Breast epithelium (tissue), 4 donors: ENCODE measurements around the gene MESD. TPM values are rescaled to one million over a fixed set of nuclear protein-coding genes. Genes with fewer than 3 reads are reported as not detected.

Experiments
- DNase-seq, 2 donors: peaks; one replicate each; pipeline ENCODE4 v3.0.0-alpha.2; 2019; ENCODE audit warnings: low spot score in 2 of 2
- H3K27ac ChIP-seq, 2 donors: fragments of 200-600 bp; sonication (generic) in 1 of 2; one replicate each; pipeline ENCODE4 v1.5.1; 2016 to 2019; ENCODE audit warnings: mild to moderate bottlenecking in 1 of 2
- H3K27me3 ChIP-seq, 2 donors: fragments of 200-600 bp; sonication (generic) in 1 of 2; one replicate each; pipeline versions ENCODE4 v1.5.1 to v1.6.0; 2017 to 2019; ENCODE audit warnings: control low read depth in 1 of 2, mild to moderate bottlenecking in 1 of 2
- H3K36me3 ChIP-seq: fragments of 200-600 bp; one replicate; pipeline ENCODE4 v1.5.1; 2019
- H3K4me1 ChIP-seq, 2 donors: fragments of 200-600 bp; sonication (generic); one replicate each; pipeline ENCODE4 v1.5.1; 2016 to 2019; ENCODE audit warnings: control low read depth in 1 of 2
- H3K4me3 ChIP-seq, 3 donors: fragments of 200-600 bp; sonication (generic); 1 replicate in 2 of 3; 2 replicates in 1 of 3; pipeline ENCODE4 v1.5.1; 2016 to 2019; ENCODE audit warnings: mild to moderate bottlenecking in 3 of 3, moderate library complexity in 2 of 3
- H3K9me3 ChIP-seq, 2 donors: fragments of 200-600 bp; sonication (generic) in 1 of 2; one replicate each; pipeline ENCODE4 v1.5.1; 2016 to 2019; ENCODE audit warnings: control low read depth in 1 of 2
- POLR2A ChIP-seq: fragments of 450-650 bp; IDR thresholded peaks from one replicate; pipeline ENCODE4 v1.6.1; 2016; ENCODE audit warnings: antibody characterized with exemption, mild to moderate bottlenecking, moderate library complexity
- POLR2AphosphoS5 ChIP-seq, 3 donors: sonication (generic); formaldehyde crosslinking; IDR thresholded peaks; one replicate each; pipeline ENCODE4 v1.6.1; 2017; ENCODE audit warnings: antibody characterized with exemption in 3 of 3
- intact Hi-C: fragments of 100-400 bp; cut with DNase I; formaldehyde crosslinking; loops from one replicate; pipeline ENCODE4 v1.15.1; 2023; ENCODE audit warnings: low total_unique reads
- total RNA-seq, 3 donors: library from RNA; depleted of rRNA; stranded (reverse); fragments of >200 nt; gene quantifications; one replicate each; pipeline ENCODE4 v1.1.0, GENCODE V29; 2016
- TF ChIP-seq, protein P1 (sequence below), 3 donors: fragments of 450-650 bp; IDR thresholded peaks; one replicate each; pipeline ENCODE4 v1.5.1; 2016 to 2017; ENCODE audit warnings: antibody characterized with exemption in 3 of 3, mild to moderate bottlenecking in 3 of 3, moderate library complexity in 3 of 3

The MESD gene
- total RNA-seq, 3 donors from 2014 or later: 17.1 to 32.9 (median 27.2) TPM

- H3K4me1 ChIP-seq: no peaks in the 10 kb centered on the region
- no peak for DNase-seq
- no peak overlapping the region for H3K4me3 ChIP-seq
- no peaks in the 10 kb centered on the region for H3K9me3 ChIP-seq
- no peaks in the 10 kb centered on the region for H3K36me3 ChIP-seq
- H3K27me3 ChIP-seq: no peaks in the 10 kb centered on the region
- TF ChIP-seq POLR2AphosphoS5 (IDR thresholded peaks at IDR 0.05): no peak
- TF ChIP-seq, protein P1, sequence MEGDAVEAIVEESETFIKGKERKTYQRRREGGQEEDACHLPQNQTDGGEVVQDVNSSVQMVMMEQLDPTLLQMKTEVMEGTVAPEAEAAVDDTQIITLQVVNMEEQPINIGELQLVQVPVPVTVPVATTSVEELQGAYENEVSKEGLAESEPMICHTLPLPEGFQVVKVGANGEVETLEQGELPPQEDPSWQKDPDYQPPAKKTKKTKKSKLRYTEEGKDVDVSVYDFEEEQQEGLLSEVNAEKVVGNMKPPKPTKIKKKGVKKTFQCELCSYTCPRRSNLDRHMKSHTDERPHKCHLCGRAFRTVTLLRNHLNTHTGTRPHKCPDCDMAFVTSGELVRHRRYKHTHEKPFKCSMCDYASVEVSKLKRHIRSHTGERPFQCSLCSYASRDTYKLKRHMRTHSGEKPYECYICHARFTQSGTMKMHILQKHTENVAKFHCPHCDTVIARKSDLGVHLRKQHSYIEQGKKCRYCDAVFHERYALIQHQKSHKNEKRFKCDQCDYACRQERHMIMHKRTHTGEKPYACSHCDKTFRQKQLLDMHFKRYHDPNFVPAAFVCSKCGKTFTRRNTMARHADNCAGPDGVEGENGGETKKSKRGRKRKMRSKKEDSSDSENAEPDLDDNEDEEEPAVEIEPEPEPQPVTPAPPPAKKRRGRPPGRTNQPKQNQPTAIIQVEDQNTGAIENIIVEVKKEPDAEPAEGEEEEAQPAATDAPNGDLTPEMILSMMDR (IDR thresholded peaks at IDR 0.05): no peak
- TF ChIP-seq POLR2A: no peak
- intact Hi-C loops: no loop called here
- no peak overlapping the region for H3K27ac ChIP-seq
Observed at GRCh38 chr15:80931721-80932512, 57.7 kb downstream of the MESD start.

GRCh38 chr15:80931191-80931590, 58.4 kb downstream of the MESD start:
- Histone ChIP-seq H3K27me3 (no peaks in the 10 kb centered on the region), H3K4me1 (no peaks in the 10 kb centered on the region), H3K27ac (no peak overlapping the region), H3K4me3 (no peak overlapping the region), H3K9me3 (no peaks in the 10 kb centered on the region), H3K36me3 (no peaks in the 10 kb centered on the region)
- TF ChIP-seq, protein P1 (IDR thresholded peaks at IDR 0.05): no peak
- no peak for TF ChIP-seq POLR2AphosphoS5 (IDR thresholded peaks at IDR 0.05)
- TF ChIP-seq POLR2A: no peak
- intact Hi-C loops: no loop called here
- no peak for DNase-seq

DNA sequence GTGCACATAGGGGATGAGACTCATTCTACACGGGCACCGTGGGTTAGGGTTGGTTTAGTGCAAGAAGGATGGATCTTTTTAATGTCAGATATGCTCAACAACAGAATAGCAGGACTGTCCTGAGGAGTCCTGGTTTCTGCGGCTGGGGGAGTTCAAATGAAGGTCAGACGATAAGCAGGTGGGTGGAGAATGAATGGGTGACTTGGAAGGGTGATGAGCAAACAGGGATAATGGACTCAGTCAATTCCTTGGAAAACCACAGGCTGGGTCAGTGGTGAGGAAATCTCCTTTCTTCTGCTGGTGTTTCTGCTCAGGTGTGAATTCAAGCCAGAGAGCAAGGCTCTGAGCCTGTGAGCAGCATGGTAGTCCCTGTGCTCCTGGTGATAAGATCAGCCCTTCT, 59.9 kb downstream of the MESD start:
- Histone ChIP-seq H3K4me1 (no peaks in the 10 kb centered on the region), H3K27ac (no peak overlapping the region), H3K4me3 (no peak overlapping the region), H3K36me3 (no peaks in the 10 kb centered on the region), H3K27me3 (no peaks in the 10 kb centered on the region), H3K9me3 (no peaks in the 10 kb centered on the region)
- no peak for TF ChIP-seq POLR2AphosphoS5 (IDR thresholded peaks at IDR 0.05)
- no peak for TF ChIP-seq POLR2A
- TF ChIP-seq, protein P1 (IDR thresholded peaks at IDR 0.05): no peak
- intact Hi-C loops: no loop called here
- no peak for DNase-seq

DNA sequence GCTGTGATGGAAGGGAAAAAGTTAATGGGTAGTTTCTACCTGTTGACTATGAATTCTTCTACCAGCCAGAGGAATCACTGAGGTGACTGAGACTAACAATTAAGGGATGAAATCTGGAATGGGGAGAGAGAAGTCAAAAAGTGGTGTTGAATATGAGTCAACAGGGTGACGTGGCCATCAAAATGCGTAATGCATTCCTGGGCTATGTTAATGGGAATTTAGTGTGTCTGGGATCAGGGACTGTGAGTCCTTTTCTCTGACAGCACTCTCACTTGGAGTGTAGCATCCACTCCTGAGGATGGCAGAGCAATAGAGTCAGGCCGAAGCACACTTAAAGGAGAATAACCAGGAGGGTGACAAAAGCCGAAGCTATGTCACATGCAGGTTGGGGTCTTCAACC, 60.4 kb downstream of the MESD start:
- H3K9me3 ChIP-seq: no peaks in the 10 kb centered on the region
- TF ChIP-seq, protein P1 (IDR thresholded peaks at IDR 0.05): no peak
- TF ChIP-seq POLR2A: no peak
- no peak for TF ChIP-seq POLR2AphosphoS5 (IDR thresholded peaks at IDR 0.05)
- H3K27ac ChIP-seq: no peak overlapping the region
- no peaks in the 10 kb centered on the region for H3K36me3 ChIP-seq
- intact Hi-C loops: no loop called here
- DNase-seq: no peak
- H3K4me1 ChIP-seq: no peaks in the 10 kb centered on the region
- H3K27me3 ChIP-seq: no peaks in the 10 kb centered on the region
- H3K4me3 ChIP-seq: no peak overlapping the region

DNA sequence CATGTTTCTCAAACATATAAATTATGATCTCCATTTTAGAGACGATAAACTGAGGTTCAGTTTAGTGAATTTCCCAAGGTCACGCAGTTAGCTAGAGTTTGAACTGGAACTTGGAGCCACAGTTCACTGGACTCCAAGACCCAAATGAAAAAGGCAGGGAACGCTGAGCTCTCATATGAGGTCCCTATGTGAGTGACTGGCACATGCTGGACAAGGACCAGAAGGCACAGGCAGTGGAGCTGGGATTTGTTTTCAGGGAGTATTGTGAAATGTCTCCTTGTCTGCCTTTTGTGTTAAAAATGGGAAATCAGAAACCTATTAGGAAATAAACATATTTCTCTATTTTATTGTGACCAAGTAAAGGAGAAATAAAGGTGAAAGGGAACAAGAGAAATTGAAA, 63.5 kb downstream of the MESD start:
- intact Hi-C loops: no loop called here
- Histone ChIP-seq H3K9me3 (no peaks in the 10 kb centered on the region), H3K4me1 (no peaks in the 10 kb centered on the region), H3K27me3 (no peaks in the 10 kb centered on the region), H3K4me3 (no peak overlapping the region), H3K27ac (no peak overlapping the region), H3K36me3 (no peaks in the 10 kb centered on the region)
- DNase-seq: no peak
- TF ChIP-seq POLR2A: no peak
- TF ChIP-seq POLR2AphosphoS5 (IDR thresholded peaks at IDR 0.05): no peak
- TF ChIP-seq, protein P1 (IDR thresholded peaks at IDR 0.05): no peak
